ENCODE results near the gene CDKN2B-AS1.

Gene CDKN2B-AS1

GRCh38 chr9:21983561-21983935 lies 11.0 kb upstream of the CDKN2B-AS1 start:
- Histone ChIP-seq H4K12ac (ENCODE audit: low read depth, low read length) (no peak overlapping the region), H2BK5ac (ENCODE audit: low read depth, low read length, poor library complexity) (no peak overlapping the region), H3K4ac (ENCODE audit: low read depth, low read length) (no peak overlapping the region), H3K27ac (ENCODE audit: low read depth, low read length) (no peak overlapping the region), H3K27me3 (ENCODE audit: insufficient read depth, low read length) (peaks cover 9% of the 10 kb centered on the region), H3K9ac (ENCODE audit: low read length) (no peak overlapping the region), H2AK5ac (ENCODE audit: low read length) (no peak overlapping the region), H3K4me1 (ENCODE audit: control insufficient read depth in 1 of 2, insufficient read depth in 2 of 2, low read length in 2 of 2) (no peaks in the 10 kb centered on the region), H3K79me1 (ENCODE audit: low read length) (no peaks in the 10 kb centered on the region), H3K4me3 (ENCODE audit: low read depth, low read length) (no peak overlapping the region), H3K36me3 (ENCODE audit: control insufficient read depth in 1 of 2, insufficient read depth in 2 of 2, low read length in 2 of 2) (no peaks in the 10 kb centered on the region), H3K9me3 (ENCODE audit: insufficient read depth, low read depth, low read length) (no peaks in the 10 kb centered on the region), H4K8ac (ENCODE audit: low read depth, low read length) (no peak overlapping the region), H3K18ac (ENCODE audit: low read length) (no peak overlapping the region), H4K91ac (ENCODE audit: low read depth, low read length) (no peak overlapping the region), H3K23ac (ENCODE audit: low read length) (no peak overlapping the region), H2BK120ac (ENCODE audit: insufficient read depth, low read length, poor library complexity) (no peak overlapping the region), H2BK12ac (ENCODE audit: low read length) (no peak overlapping the region), H3K14ac (ENCODE audit: low read length) (no peak overlapping the region), H3K79me2 (ENCODE audit: control insufficient read depth, insufficient read depth, low read length, poor library complexity) (no peaks in the 10 kb centered on the region), H2AFZ (ENCODE audit: insufficient read depth, low read length, poor library complexity) (no peak overlapping the region), H3K4me2 (ENCODE audit: low read length) (no peak overlapping the region)
- no CpG with 5 or more reads among the region's 1 CpG for WGBS (ENCODE audit: extremely low coverage, insufficient coverage, insufficient read length)
- DNase-seq: no peak

- Histone ChIP-seq H3K4ac (ENCODE audit: low read depth, low read length) (no peak overlapping the region), H4K8ac (ENCODE audit: low read depth, low read length) (no peak overlapping the region), H2AK5ac (ENCODE audit: low read length) (no peak overlapping the region), H3K79me1 (ENCODE audit: low read length) (no peaks in the 10 kb centered on the region), H3K4me2 (ENCODE audit: low read length) (no peak overlapping the region), H3K18ac (ENCODE audit: low read length) (no peak overlapping the region), H4K12ac (ENCODE audit: low read depth, low read length) (no peak overlapping the region), H3K4me1 (ENCODE audit: control insufficient read depth in 1 of 2, insufficient read depth in 2 of 2, low read length in 2 of 2) (no peaks in the 10 kb centered on the region), H2BK120ac (ENCODE audit: insufficient read depth, low read length, poor library complexity) (no peak overlapping the region), H3K23ac (ENCODE audit: low read length) (no peak overlapping the region), H3K14ac (ENCODE audit: low read length) (no peak overlapping the region), H4K91ac (ENCODE audit: low read depth, low read length) (no peak overlapping the region), H3K79me2 (ENCODE audit: control insufficient read depth, insufficient read depth, low read length, poor library complexity) (no peaks in the 10 kb centered on the region), H3K27me3 (ENCODE audit: insufficient read depth, low read length) (peaks cover 8% of the 10 kb centered on the region), H3K27ac (ENCODE audit: low read depth, low read length) (no peak overlapping the region), H3K9me3 (ENCODE audit: insufficient read depth, low read depth, low read length) (no peaks in the 10 kb centered on the region), H2AFZ (ENCODE audit: insufficient read depth, low read length, poor library complexity) (no peak overlapping the region), H3K36me3 (ENCODE audit: control insufficient read depth in 1 of 2, insufficient read depth in 2 of 2, low read length in 2 of 2) (no peaks in the 10 kb centered on the region), H3K9ac (ENCODE audit: low read length) (no peak overlapping the region), H2BK5ac (ENCODE audit: low read depth, low read length, poor library complexity) (no peak overlapping the region), H2BK12ac (ENCODE audit: low read length) (no peak overlapping the region), H3K4me3 (ENCODE audit: low read depth, low read length) (no peak overlapping the region)
- no peak for DNase-seq
Measured at GRCh38 chr9:21984101-21984500, 10.5 kb upstream of the CDKN2B-AS1 start.

GRCh38 chr9:21985964-21986667 lies 8.5 kb upstream of the CDKN2B-AS1 start:
- H2BK120ac ChIP-seq (ENCODE audit: insufficient read depth, low read length, poor library complexity): no peak overlapping the region
- H2AFZ ChIP-seq (ENCODE audit: insufficient read depth, low read length, poor library complexity): no peak overlapping the region
- H3K79me1 ChIP-seq (ENCODE audit: low read length): no peaks in the 10 kb centered on the region
- H3K4me2 ChIP-seq (ENCODE audit: low read length): no peak overlapping the region
- no peak overlapping the region for H3K27ac ChIP-seq (ENCODE audit: low read depth, low read length)
- H2BK12ac ChIP-seq (ENCODE audit: low read length): no peak overlapping the region
- no peak overlapping the region for H3K4me3 ChIP-seq (ENCODE audit: low read depth, low read length)
- H4K8ac ChIP-seq (ENCODE audit: low read depth, low read length): no peak overlapping the region
- H3K23ac ChIP-seq (ENCODE audit: low read length): no peak overlapping the region
- no peak overlapping the region for H4K91ac ChIP-seq (ENCODE audit: low read depth, low read length)
- no peak overlapping the region for H3K4ac ChIP-seq (ENCODE audit: low read depth, low read length)
- no peak overlapping the region for H3K18ac ChIP-seq (ENCODE audit: low read length)
- no peak overlapping the region for H2BK5ac ChIP-seq (ENCODE audit: low read depth, low read length, poor library complexity)
- no peak overlapping the region for H3K9ac ChIP-seq (ENCODE audit: low read length)
- no peaks in the 10 kb centered on the region for H3K79me2 ChIP-seq (ENCODE audit: control insufficient read depth, insufficient read depth, low read length, poor library complexity)
- no CpG with 5 or more reads among the region's 5 CpGs for WGBS (ENCODE audit: extremely low coverage, insufficient coverage, insufficient read length)
- H3K27me3 ChIP-seq (ENCODE audit: insufficient read depth, low read length): peaks cover 11% of the 10 kb centered on the region
- H3K36me3 ChIP-seq (ENCODE audit: control insufficient read depth in 1 of 2, insufficient read depth in 2 of 2, low read length in 2 of 2): no peaks in the 10 kb centered on the region
- DNase-seq: no peak
- no peak overlapping the region for H2AK5ac ChIP-seq (ENCODE audit: low read length)
- no peak overlapping the region for H3K14ac ChIP-seq (ENCODE audit: low read length)
- peaks cover 0 to 5% of the 10 kb centered on the region in 2 experiments for H3K4me1 ChIP-seq (ENCODE audit: control insufficient read depth in 1 of 2, insufficient read depth in 2 of 2, low read length in 2 of 2)
- no peak overlapping the region for H4K12ac ChIP-seq (ENCODE audit: low read depth, low read length)
- H3K9me3 ChIP-seq (ENCODE audit: insufficient read depth, low read depth, low read length): peaks cover 3% of the 10 kb centered on the region

GRCh38 chr9:21988056-21988990 lies 6.3 kb upstream of the CDKN2B-AS1 start:
- no peak overlapping the region for H3K18ac ChIP-seq (ENCODE audit: low read length)
- no CpG with 5 or more reads among the region's 9 CpGs for WGBS (ENCODE audit: extremely low coverage, insufficient coverage, insufficient read length)
- H4K8ac ChIP-seq (ENCODE audit: low read depth, low read length): no peak overlapping the region
- H3K4me2 ChIP-seq (ENCODE audit: low read length): no peak overlapping the region
- peaks cover 3% of the 10 kb centered on the region for H3K9me3 ChIP-seq (ENCODE audit: insufficient read depth, low read depth, low read length)
- no peak overlapping the region for H3K4ac ChIP-seq (ENCODE audit: low read depth, low read length)
- H3K36me3 ChIP-seq (ENCODE audit: control insufficient read depth in 1 of 2, insufficient read depth in 2 of 2, low read length in 2 of 2): no peaks in the 10 kb centered on the region
- no peak overlapping the region for H2BK12ac ChIP-seq (ENCODE audit: low read length)
- H2BK120ac ChIP-seq (ENCODE audit: insufficient read depth, low read length, poor library complexity): no peak overlapping the region
- H2AFZ ChIP-seq (ENCODE audit: insufficient read depth, low read length, poor library complexity): no peak overlapping the region
- H3K23ac ChIP-seq (ENCODE audit: low read length): no peak overlapping the region
- peaks cover 12% of the 10 kb centered on the region for H3K27me3 ChIP-seq (ENCODE audit: insufficient read depth, low read length)
- H3K14ac ChIP-seq (ENCODE audit: low read length): no peak overlapping the region
- H2BK5ac ChIP-seq (ENCODE audit: low read depth, low read length, poor library complexity): no peak overlapping the region
- H4K91ac ChIP-seq (ENCODE audit: low read depth, low read length): no peak overlapping the region
- no peak overlapping the region for H3K27ac ChIP-seq (ENCODE audit: low read depth, low read length)
- H3K79me1 ChIP-seq (ENCODE audit: low read length): no peaks in the 10 kb centered on the region
- no peak overlapping the region for H4K12ac ChIP-seq (ENCODE audit: low read depth, low read length)
- no peak for DNase-seq
- H3K4me3 ChIP-seq (ENCODE audit: low read depth, low read length): no peak overlapping the region
- H3K4me1 ChIP-seq (ENCODE audit: control insufficient read depth in 1 of 2, insufficient read depth in 2 of 2, low read length in 2 of 2): peaks cover 0 to 5% of the 10 kb centered on the region in 2 experiments
- H2AK5ac ChIP-seq (ENCODE audit: low read length): no peak overlapping the region
- no peaks in the 10 kb centered on the region for H3K79me2 ChIP-seq (ENCODE audit: control insufficient read depth, insufficient read depth, low read length, poor library complexity)
- no peak overlapping the region for H3K9ac ChIP-seq (ENCODE audit: low read length)

All from trophoblast cell (in vitro differentiated cells and primary cell).